DMS 273 treated with DMSO at 0.1 percent for 48 hours (cell line): ENCODE measurements around the gene CCDC14.
"Not testable (repeated sequence)": the region's sequence is repeated elsewhere in the genome, so short reads cannot be mapped to it uniquely, and the experiment has no call there.

Source experiments
- DNase-seq: peaks from one replicate; lab custom pipeline; 2025; lab: John Stamatoyannopoulos, UW

The CCDC14 gene

DNA sequence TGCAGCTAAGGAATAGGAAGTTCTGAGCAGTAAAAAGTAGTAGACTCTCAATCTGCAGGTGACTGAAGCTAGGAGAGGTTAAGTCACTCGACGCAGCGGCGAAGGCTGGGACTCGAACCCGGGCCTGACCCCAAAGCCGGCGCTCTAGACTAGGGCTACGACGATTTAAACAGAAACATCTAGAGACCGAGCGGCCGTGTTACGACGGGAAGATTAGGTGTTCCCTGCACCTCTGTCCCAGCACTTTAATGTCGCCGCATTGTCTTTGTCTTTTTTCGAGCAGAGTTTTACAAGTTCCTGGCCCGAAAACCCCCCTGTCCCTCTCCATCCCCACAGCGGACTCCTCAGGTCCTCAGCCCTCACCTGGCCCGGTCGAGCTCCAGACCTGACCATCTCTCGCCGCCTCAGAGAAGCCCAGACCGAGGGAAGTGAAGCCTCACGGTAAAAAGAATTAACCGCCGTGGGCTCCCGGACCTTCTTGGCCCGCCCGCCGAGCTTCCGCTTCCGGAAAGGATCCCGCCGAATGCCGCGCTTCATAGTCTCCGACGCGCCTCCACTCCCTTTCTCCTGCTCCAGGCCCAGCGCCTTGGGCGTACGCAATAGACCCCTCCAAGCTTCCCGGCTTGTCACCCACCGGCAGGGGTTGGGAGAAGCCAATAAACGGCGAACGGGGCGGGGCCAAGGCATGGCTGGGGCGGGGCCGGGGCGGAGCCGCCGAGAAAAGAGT is at the start of gene CCDC14:
Gene CCDC14, minus strand, starts transcription at position 449 of the 727 bp plus-strand sequence. Its CDS starts 56 bp downstream, at position 393.
- DNase-seq = peak; percentile 97

DNA sequence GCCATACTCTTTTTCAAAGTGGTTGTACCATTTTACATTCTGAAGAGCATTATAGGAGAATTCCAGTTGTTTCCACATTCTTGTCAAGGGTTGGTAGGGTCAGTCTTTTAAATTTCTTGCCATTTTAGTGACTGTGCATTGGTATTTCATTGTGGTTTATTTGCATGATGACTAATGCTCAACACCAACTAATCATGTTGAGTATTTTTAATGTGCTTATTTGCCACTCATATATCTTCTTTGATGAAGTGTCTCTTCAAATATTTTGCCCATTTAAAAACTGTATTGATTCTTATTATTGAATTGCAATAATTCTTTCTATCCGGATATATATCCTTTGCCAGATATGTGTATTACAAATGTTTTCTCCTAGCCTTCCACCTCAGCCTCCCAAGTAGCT is 47.3 kb upstream of the CCDC14 start:
- DNase-seq = not testable (repeated sequence)

- no peak for DNase-seq
These were observed 46.2 kb upstream of the CCDC14 start for GRCh38 chr3:124007186-124007585.

DNA sequence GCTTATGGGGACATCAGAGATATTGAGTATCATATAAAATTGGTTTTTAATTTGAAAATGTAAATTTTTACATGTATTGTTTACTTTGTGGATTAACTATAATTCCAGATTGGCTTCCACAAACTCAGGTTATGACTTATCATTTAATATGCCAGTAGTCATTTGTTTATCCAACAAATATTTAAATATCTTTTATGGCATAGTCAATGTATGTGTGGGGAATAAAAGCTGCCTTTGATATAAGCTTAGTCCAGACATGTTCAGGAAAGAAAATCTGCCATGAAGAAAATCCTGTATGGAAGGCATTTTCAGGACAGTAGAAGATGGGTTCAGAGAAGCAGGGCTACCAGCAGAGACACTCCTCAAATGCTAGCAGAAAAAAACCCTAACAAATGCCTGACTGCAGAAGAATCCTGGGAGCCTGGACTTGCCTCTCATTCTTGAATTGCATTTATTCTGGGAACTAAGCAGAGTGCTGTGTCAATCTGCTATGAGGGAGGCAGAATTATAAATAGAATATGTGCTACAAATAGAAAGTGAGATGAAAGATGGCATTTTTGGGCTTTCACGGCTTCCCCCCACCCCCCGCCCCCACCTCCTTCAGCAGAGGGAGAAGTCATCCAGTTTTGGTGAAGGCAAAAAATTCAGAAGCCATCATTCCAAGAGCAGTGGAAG is 41.5 kb upstream of the CCDC14 start:
- not testable (repeated sequence) for DNase-seq

GRCh38 chr3:124001366-124001765 is 40.3 kb upstream of the CCDC14 start:
- DNase-seq = not testable (repeated sequence)

DNA sequence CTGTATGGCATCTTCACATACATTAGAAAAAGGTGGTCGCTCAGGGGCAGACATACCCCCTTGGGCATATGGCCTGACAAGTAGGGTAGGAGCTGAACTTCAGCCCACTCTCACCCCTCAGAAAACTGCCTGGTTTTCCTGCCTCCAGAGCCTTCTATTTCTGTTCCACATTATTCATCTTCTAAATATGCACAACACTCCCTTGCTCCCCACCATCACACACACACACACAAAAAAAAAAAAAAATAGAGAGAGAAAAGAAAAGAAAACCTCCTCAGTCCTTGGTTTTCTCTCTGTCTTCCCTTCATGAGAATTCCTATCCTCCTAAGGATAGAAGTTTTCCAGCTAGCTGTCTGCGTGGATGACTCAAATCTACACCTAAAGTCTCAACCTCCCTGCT is 36.5 kb upstream of the CCDC14 start:
- no peak for DNase-seq

GRCh38 chr3:123993818-123994217 is 32.8 kb upstream of the CCDC14 start:
- DNase-seq = no peak

- DNase-seq = not testable (repeated sequence)
These were observed 30.9 kb upstream of the CCDC14 start, which contains the start of gene ROPN1 for GRCh38 chr3:123991730-123992588. TSS of gene ROPN1 (minus strand) at chr3:123992124. CDS start at chr3:123980481, 11,643 bp downstream.

DNA sequence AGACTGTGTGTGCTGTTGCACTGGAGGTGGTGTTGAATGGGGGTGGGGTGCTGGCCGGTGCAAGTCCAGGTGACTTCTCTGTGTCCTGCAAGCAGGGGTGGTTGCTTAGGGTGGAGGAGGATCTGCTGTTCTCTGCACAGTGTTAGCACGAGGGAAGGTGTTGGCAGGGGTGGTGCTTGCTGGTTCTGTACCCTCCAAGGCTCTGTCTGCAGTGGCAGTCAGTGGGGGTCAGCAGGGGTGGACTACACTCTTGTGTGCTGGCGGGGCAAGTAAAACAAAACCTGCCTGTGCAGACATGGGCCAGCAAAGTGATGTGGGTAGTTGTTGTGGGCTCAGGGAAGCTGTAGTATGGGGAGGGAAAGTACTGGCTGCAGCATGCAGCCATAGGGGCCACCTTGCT is 25.4 kb upstream of the CCDC14 start:
- no peak for DNase-seq

GRCh38 chr3:123984957-123985356 is 23.9 kb upstream of the CCDC14 start:
- DNase-seq = no peak

GRCh38 chr3:123984350-123984749 is 23.3 kb upstream of the CCDC14 start:
- DNase-seq = no peak

GRCh38 chr3:123981317-123981716 is 20.3 kb upstream of the CCDC14 start:
- DNase-seq = not testable (repeated sequence)

DNA sequence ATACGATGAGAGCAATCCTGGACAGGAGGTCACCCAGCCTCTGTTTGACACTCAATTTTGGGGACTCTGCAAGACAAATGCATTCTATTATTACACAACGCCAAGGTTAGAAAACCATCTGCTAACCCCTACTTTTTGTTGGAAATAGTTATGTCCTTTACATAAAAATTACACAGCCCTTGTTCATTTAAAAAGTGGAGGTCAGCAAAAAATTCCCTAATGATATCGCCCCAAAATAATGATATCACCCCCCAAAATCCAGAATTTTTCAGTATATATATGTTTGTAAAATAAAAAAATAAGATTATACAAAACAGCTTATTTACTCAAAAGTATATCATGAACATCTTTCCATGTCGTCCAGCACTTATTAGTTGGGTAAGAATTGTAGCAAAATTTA is 19.5 kb upstream of the CCDC14 start:
- DNase-seq = no peak

- DNase-seq = not testable (repeated sequence)
These were observed 18.8 kb upstream of the CCDC14 start for GRCh38 chr3:123979525-123980501.

DNA sequence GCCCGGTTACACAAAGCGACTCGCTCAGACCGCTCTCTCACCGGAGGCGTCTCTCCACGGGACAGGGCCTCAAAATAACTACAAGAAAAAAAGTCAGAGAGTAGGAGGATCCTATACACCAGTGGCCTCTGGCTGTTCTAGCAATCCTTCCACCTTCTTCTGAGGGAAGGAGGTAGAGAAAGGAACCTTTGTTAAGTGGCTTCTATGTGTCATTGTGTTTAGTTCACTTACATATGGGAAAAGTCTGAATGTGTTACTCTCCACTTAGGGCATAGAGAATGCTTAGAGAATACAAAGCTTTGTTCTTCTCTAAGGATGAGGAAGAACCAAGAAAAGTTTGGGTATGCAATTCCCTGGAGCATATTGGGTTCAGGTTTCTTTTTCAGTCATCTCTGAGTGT is 15.9 kb upstream of the CCDC14 start:
- DNase-seq = not testable (repeated sequence)

DNA sequence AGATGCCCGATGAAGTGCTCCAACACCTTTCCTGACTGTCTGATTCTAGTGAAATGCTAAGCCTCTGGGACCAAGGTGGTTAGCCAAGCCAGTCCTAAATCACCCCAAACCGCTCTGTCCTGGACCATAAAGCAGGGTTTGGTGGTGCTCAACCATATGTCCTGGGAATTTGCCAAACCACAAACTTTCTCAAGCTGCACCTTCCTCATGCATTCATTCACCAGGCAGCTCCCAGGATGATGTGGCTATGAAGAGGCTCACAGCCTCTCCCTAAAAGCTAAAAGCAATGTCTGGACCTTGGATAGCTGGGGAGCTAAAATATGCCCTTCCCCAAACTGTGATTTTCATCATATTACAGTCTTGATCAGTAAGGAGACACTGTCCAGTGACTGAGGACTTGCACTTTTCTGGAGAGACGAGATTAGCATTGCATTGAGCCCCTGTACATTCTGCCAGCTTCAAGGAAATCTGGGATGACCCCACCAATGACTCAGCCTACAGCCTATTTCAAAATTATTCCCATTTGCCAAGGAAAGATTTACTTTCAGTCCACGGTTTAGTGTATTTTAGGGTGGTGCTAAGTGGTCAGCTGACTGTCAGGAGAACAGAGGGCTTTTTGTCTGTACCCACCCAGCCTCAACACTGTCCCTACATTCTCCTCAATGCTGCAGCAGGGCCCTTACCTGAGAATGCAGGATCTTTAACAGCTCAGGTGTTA is 15.3 kb upstream of the CCDC14 start:
- DNase-seq = not testable (repeated sequence)

DNA sequence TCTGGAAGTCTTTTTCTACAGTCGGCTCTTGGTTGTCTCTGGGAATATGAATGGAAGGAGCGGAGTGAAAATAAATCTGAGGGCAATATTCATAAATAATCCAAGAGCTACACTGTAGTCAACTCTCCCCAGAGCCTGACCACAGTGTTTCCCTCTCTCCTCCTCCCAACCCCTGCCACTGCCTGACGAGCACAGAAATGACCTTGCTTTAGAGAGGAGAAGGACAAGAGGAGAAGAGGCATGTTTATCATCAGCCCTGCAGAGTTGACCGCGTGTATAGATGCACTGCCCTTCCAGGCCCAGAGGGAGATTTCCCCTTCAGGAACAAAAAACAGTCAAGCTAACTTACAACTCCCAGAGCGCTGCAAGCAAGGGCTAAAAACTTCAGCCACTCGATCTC is 14.0 kb upstream of the CCDC14 start:
- DNase-seq = not testable (repeated sequence)

GRCh38 chr3:123971406-123971805 is 10.4 kb upstream of the CCDC14 start:
- no peak for DNase-seq

DNA sequence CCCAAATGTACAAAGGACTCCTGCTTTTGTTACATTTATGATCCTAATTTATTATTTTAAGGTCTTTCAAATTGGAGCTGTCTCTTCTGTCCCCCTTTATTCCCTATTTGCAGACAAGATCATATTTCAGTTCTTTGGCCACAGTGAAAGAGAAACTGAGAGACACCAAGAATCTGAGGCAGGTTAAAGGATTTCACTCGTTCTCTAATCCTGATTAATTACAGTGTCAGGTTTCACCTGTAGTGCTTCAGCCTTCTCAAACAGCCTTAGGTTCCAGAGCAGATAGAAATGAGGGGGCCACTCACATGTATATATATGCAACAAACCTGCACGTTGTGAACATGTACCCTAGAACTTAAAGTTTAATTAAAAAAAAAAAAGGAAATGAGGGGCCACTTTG is 6.2 kb upstream of the CCDC14 start:
- not testable (repeated sequence) for DNase-seq

GRCh38 chr3:123966799-123967198 is 5.8 kb upstream of the CCDC14 start:
- not testable (repeated sequence) for DNase-seq
